ELF-1 (cell line): ENCODE results near the gene INPP5A.

Source experiments
- DNase-seq: peaks from one replicate; pipeline ENCODE4 v3.0.0-alpha.2; 2016; ENCODE audit warnings: low read depth, low spot score

INPP5A gene

DNA sequence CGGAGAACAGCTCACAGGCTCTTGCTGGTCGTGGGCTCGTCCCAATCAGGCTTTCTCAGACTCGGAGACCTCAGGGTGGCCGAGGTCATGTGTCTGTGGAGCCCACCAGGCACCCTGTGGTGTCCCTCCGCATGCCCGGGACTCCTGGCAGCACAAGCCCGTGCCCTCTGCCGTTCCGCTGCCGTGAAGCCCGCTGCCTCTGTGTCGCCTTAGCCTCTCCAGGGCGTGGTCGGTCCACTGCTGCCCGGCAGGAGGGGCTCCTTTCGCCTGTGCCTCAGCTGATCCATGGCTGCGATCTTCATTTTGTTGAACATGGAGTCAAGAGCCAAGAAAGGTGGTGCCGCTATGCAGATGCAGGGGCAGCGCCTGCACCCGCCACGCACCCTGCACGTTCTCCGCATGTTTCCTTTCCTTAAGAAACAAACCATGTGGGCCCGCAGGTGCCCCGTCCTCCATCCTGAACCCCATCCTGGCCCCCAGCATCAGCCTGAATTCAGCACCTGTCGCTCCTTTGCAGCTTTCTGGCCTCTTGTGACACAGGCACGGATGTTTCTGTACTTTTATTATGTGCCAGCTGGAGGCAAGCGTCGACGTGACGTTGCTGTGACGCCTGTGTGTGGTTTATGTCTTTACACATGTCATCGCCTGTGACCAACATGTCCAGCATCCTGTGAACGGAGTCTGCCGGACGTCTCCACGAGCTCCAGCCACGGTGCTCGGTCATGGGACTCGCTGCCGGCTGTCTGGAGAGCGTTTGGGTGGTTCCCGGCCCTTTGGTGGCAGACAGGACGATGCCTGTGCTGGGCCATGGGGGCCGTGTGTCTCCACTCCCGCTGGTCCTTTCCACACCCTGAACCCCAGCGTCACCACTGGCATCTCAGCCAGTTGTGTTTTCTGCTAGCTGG lies 178.4 kb downstream of the INPP5A start:
- no peak for DNase-seq

DNA sequence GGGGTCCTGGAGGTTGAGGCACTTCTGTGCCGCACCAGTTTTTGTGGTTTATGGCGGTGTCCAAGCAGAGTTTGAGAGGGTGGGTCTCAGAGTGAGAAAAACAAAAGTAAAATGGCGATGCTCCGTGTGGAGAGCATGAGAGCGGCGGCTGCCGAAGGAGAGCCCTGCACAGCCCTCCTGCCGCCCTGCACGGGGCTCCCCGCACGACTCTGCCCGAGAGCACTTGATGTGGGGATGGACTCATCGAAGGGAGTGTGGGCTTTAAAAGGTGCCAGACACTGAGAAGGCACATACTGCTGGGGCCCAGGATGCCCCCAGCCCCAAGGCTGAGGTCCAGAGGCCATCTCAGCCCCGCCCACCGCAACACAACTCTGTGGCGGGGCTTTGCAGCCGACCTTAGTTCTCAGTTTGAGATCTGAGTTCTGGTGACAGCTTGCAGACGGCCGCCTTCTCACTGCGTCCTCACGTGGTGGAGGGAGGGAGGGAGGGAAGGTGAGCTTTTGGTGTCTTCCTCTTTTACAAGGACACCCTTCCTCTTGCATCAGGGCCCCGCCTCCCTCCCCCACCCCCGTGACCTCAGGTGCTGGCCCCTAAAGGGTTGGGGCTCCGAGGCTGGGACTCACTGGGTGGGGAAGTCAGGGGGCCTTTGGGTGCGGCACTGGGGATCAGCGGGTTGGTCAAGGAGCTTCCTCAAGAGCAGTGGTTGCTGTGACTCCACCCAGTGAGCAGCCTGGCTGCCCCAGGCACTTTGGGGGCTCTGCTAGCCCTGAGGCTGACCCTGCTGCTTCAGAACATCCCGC lies 179.3 kb downstream of the INPP5A start:
- DNase-seq: peak; percentile 28

DNA sequence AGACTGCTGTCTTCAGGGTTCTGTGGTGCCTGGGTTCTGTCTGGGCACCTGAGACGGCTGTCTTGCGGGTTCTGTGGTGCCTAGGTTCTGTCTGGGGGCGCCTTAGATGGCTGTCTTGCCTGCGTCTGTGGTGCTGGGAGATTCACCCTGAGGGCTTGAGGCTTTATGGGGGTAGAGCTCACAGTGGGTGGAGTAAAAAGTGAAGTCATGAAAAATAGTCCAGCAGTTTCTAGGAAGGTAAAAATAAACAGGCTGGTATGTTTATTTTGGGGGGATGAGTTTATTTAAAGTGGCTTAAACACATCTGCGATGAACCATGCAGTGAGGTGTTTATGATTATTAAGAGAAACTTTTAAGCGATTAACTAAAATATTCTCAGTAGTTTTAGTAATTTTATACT lies 184.1 kb downstream of the INPP5A start:
- DNase-seq: no peak

DNA sequence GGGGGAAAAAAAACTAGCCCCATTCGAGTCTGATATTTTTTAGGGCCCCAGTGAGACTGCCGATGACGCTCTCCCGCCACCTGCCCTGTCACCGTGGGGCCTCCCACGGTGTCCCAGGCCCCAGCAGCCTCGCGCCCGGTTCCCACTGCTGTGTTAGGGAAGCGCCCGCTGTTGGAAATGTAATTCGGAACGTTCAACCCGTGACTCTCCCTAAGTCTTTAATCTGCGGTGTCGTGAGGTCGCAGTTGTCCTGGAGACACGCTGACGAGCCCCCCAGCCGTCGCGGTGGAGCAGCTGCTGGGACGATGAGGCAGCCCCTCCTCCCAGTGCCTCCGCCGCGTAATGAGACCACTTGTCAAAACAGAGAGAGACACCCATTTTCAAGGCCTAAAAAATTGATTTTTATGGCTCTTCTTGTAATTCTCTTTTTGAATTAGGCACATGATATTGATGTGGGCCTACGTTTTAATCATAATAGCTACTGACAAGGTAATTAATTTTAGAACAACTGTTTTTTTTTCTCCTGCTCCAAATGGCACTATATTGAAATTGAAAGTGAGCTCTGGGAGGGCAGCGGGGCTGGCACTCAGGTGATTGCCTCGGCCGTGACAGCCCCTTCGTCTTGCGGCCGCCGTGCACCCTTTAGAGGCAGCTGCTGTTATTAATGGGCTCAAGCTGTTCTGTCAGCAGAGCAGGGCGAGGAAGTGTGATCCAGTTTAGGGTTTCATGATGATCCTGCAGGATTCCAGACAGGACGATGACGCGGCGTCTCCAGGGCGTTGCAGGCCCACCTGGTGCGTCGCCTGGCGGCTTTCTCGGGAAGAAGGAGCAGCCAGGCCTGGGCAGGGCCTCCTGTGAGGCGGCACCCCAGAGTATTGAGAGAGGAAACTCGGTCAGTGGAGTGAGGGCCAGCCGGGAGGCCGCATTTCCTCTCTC lies 185.1 kb downstream of the INPP5A start:
- DNase-seq: peak; percentile 45

DNA sequence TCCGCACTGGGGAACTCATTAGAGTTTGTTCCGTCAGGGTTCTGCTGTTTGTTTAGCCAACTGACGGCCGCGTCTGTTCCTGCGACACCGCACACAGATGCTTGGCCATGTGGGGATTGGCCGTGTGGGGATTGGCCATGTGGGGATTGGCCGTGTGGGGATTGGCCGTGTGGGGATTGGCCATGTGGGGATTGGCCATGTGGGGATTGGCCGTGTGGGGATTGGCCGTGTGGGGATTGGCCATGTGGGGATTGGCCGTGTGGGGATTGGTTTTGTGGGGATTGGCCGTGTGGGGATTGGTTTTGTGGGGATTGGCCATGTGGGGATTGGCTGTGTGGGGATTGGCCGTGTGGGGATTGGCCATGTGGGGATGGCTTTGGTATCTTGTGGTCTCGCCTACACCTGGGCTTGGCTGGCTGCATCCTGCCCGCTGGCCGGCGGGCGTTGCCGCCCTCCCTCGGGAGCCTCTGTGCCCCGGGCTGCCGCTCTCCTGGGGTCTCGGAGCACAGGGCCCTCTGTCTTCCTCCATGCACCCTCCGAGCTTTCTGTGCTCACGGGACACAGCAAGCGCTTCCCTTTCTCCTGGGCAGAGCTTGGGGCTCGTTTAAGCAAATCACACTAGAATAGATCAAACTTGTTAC lies 185.9 kb downstream of the INPP5A start:
- DNase-seq: no peak

DNA sequence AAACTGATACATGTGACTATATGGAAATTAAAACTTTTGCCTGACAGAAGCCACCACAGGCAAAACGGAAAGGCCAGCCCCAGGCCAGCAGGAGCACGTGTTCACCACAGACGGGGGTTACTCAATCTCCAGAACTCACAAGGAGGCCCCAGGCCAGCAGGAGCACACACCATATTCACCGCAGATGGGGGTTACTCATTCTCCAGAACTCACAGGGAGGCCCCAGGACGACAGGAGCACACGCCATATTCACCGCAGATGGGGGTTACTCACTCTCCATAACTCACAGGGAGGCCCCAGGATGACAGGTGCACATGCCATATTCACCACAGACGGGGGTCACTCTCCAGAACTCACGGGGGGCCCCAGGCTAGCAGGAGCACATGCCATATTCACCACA lies 186.9 kb downstream of the INPP5A start:
- DNase-seq: no peak

DNA sequence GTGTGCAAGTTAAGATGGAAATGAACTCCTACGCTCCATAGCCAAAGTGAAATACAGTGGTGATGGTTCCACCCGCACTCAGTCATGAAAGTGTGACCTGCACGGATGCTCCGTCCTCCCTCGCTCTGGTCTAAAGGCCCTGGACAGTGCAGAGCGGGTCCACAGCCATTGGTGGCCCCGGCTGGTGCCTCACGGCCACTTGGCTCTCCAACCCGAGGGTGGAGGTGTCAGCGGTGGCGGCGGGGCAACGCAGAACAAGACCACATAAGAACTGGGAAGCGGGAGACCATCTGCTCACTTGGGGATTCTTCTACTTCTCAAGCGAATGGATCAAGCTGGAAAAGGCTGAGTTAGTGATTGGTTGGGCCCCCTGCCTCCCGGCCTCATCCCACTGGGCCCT lies 187.6 kb downstream of the INPP5A start:
- no peak for DNase-seq

DNA sequence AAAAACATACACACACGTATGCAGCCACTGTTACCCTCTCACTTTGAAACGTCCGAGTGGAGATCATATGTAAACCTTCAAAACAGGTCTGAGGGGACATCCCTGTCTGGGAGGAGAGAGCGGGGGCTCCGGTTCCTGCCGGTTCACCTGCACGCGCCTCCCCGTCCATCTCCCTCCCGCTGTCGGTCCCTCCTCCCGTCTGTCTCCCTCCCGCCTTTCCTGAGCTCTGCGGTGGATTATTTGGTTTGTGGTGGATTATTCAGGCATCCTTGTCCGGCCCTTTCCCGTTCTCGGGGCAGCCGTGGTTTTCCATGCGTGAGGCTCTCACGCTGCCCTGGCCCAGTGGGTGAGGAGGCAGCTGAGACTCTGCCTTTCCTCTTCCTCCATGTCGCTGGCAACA lies 188.6 kb downstream of the INPP5A start:
- DNase-seq: no peak

DNA sequence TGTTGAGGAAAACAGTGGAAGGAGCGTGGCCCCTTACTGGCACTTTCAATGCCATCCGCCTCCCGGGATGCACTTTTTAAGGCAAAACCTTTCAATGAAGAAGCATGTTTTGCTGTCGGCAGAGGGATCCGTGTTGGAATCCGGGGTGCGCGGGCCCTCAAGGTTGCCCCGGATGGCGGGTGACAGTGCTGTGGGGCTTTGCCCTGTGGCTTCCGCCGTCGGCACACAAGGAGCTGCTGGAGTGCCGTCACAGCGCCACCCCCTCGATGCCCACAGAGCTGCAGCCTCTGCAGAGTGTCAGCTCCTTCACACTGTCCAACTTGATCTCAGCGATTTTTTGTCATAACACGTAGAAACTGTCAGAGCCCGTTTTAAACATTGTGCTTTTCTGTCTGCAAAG lies 189.4 kb downstream of the INPP5A start:
- DNase-seq: no peak

DNA sequence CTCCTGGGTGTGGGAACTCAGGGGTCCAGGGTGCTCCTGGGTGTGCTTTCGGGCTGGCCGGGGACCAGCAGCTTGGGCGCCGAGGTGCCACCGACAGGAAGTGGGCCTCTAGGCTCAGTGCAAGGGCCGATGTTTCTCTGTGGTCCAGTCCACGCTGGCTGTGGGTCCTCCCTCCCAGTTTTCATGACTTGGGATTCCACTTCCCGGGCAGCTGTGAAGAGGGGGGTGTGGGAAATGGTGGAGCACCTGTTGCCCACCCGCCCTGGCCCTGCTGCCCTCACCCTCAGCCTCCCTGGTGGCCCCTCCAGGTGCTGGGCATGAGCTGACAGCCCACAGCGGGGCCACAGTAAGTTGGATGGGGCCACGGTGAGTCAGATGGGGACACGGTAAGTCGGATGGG lies 189.8 kb downstream of the INPP5A start:
- DNase-seq: no peak

DNA sequence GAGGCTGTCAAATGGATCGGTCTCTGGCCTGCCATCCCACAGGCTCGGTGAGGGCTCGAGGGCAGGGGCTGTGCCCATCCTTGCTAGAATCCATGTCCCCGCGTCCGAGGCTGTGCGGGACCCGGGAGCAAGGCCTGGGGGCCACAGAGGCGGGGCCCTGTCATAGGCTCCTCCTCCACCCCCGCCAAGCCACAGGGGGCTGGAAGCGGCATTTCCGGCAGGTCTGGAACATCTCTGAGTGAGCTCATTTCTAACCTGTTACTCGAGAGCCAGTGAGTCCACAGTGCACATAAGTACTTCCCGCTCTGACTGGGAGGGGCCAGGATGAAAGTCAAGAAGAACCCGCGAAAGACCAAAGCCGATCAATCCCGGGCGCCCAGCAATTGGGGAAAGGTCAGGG lies 190.7 kb downstream of the INPP5A start:
- DNase-seq: peak; percentile 67

DNA sequence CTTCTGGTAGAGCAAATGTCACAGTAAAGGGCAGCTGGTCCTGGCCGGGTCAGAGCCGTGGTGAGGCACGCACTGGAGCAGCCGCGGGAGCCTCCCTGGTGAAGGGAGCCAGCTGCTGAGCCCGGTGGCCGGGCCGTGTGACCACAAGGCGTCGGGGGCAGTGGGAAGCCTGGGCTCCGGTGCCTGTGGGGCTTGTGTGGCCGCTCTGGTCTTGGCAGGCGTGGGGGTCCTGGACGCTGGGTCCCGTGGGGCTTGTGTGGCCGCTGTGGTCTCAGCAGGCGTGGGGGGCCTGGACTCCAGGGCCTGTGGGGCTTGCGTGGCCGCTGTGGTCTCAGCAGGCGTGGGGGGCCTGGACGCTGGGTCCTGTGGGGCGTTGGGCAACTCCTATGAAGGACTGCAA lies 191.2 kb downstream of the INPP5A start:
- DNase-seq: no peak

DNA sequence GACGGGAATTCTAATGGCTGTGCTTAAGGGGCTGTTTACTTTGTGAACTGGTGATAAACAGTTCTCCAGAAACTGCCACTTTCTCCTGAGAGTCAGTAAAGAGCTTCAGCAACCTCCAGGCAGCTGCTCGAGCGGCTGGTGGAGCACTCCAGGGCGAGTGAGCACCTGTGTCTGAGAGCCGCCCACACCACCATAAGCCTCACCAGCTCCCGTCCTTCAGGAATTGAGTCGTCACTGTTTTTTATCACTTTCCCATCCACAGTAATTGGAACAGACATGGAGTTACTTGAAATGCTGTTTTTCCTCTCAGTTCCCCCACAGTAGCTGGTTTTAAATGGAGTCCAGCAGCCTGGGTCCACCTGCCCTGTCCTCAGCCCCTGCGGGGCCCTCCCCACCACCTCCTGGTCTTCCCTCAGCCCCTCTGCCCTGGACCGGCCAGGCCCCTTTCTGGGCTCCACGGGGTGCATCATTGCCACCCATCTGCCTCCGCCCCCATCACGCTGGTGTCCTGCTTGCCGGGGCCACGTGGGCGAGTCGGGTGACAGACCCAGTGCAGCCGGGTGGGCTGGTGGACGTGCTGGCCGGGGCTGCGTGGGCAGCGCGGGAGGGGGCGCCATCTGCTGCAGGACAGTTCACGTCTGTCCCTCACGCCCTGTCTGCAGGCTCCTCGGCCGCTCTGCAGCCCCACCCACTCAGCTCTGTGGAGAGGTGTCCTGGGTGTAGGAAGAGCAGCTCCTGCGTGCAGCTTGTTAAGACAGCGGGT lies 192.4 kb downstream of the INPP5A start:
- no peak for DNase-seq

DNA sequence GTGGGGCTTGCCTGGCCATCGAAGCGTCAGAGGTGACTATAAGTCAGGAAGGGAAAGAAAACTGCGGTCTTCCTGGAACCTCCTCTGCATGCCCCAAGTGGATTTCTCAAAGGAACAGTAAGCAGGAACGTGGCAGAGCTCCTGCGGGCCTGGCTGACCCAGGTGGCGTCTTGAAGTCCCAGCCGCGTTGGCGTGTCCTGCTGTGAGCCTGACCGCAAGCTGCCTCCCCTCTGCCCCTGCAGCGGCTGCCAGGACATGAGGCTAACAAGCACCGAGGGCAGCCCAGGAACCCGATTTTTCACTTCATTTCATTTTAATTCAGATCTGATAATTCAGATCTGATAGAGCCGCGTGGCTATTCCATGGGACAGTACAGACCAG lies 193.0 kb downstream of the INPP5A start:
- no peak for DNase-seq

DNA sequence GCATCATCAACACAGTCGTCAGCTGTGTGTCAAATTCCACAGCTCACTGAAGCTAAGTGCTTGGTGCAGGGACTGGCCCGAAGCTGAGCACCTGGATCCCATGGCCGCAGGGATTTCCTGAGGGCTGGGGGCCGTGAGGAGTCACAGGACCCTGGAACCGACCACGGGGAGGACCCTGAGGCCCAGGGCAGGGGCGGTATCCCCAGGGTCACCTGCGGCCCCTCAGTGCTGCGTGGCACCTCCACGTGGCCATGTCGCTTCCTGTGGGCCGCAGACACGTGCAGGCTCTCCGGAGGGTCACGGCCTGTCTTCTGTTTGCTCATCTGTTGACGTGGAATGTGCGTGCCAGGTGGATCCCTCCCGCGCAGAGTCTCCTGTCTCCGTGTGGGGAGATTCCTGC lies 194.9 kb downstream of the INPP5A start:
- DNase-seq: no peak

DNA sequence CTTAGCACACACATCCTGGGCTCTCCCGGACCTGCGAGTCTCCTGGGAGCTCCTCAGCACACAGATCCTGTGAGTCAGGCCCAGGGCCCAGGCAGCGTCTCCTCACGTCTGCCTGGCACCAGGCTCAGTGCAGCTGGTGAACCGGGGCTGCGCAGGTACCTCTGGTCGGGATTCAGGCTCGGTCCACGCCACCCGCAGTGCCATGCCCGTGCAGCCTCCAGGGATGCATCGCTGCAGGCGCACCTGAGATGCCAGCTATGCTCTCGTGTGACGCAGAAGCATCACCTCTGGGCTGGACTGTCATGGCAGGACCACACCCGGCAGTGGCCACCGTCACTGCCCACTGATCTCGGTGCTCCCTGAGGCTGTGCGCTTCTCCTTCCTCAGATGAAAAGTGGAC lies 196.3 kb downstream of the INPP5A start:
- DNase-seq: no peak

DNA sequence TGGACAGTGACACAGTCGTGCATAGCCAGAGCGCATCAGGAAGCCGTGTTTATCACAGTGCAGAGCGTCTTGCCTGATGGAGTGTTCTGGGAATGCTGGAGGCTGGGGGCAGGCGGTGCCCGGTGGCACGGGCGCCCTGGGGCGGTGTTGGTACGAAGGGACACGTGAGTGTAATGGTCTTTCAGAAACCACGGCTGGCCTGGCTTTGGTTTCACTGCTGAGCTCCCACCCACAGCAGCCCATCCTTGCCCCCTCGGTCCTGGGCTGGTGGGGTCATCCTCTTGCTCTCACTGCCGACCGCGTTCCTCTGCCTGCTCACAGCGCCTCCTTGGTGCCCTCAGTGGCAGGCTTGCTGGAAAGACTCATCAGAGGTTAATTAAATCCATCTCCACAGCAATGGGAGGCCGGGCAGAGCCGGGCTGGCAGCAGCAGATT lies 197.8 kb downstream of the INPP5A start:
- no peak for DNase-seq

DNA sequence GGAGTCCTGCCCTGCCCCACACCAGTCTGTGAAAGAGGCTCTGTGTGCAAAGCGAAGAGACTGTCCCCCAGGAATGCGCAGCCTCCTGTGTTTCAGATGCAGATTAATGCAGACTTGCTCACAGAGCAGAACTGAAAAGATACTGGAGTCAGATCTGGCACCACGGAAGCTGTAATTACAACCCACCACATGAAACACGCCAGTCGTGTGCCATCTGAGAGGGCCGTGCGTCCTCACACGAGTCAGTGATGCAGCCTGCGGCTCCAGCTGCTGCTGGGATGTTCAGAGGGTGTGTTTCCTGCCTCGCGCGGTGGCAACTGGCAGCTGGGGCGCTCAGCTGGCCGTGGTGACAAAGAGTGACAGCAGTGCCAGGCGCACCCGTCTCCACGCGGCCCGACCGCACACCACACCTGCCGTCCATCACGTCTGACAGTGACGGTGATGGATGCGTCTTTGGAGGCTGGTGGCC lies 198.4 kb downstream of the INPP5A start:
- DNase-seq: no peak

DNA sequence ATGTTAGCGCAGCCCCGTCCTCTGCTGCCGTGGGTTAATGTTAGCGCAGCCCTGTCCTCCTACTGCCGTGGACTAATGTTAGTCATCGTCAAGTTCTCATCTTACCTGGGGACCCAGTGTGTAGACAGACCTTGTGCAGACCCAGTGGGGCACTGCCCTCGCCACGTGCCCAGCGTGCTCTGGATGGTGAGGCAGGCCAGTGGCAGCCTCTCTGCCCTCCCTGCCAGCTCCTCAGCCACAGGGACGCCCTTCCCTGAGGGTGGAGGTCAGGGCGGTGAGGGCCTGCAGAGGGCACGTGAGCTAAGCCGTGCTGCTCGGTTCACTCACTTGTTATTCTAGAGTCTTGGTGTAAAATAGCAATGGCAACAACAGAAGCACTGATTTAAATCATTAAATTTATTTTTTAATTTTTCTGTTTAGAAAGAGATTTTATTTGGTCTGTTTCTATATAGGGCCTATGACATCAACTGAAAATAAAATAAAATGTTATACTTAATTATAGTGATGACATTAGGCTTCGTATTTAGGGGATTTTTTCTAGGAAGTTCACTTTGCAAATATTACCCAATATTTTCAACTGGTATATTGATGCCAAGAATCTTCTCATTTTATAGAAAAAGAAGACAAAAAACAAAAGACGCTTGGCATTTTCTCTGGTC lies 199.9 kb downstream of the INPP5A start:
- DNase-seq: no peak
